GM23338 (cell line): ENCODE results near the gene OR9A2. TPM values are rescaled to one million over a fixed set of nuclear protein-coding genes. Genes with fewer than 3 reads are reported as not detected.

Source experiments
- ATAC-seq: fragments of 200-7000 bp; cut with Tn5 transposase; 3 replicates; pipeline ENCODE4 v1.9.1; 2020
- DNase-seq: peaks from one replicate; pipeline ENCODE4 v3.0.0-alpha.2; 2015; ENCODE audit warnings: low spot score
- H2AFZ ChIP-seq: fragments of 200-600 bp; sonication (generic); 2 replicates; pipeline ENCODE4 v1.8.0; 2016; ENCODE audit warnings: antibody characterized with exemption, mild to moderate bottlenecking, moderate library complexity
- H3F3A ChIP-seq: fragments of 200-600 bp; sonication (generic); replicated peaks from 2 replicates; pipeline ENCODE4 v1.8.0; 2017; ENCODE audit warnings: antibody characterized with exemption, mixed run types, low read depth
- H3K27ac ChIP-seq: fragments of 200-600 bp; sonication (generic); 2 replicates; pipeline ENCODE4 v1.6.1; 2016; ENCODE audit warnings: low read depth
- H3K27me3 ChIP-seq: fragments of 200-600 bp; sonication (generic); 2 replicates; pipeline ENCODE4 v1.8.0; 2016; ENCODE audit warnings: mild to moderate bottlenecking, mixed run types, moderate library complexity; ENCODE audit not compliant: insufficient read depth
- H3K36me3 ChIP-seq: fragments of 200-600 bp; sonication (generic); 2 replicates; pipeline ENCODE4 v1.8.0; 2016; ENCODE audit warnings: mild to moderate bottlenecking; ENCODE audit not compliant: insufficient read depth
- H3K4me1 ChIP-seq: fragments of 200-600 bp; sonication (generic); 2 replicates; pipeline ENCODE4 v1.8.0; 2016; ENCODE audit warnings: mild to moderate bottlenecking, moderate library complexity; ENCODE audit not compliant: insufficient read depth
- H3K4me2 ChIP-seq: fragments of 200-600 bp; sonication (generic); 2 replicates; pipeline ENCODE4 v1.7.1; 2017; ENCODE audit warnings: mixed run types
- H3K4me3 ChIP-seq: fragments of 200-600 bp; sonication (generic); 2 replicates; pipeline ENCODE4 v1.6.1; 2016; ENCODE audit warnings: mixed run types
- H3K79me2 ChIP-seq: fragments of 200-600 bp; sonication (generic); replicated peaks from 2 replicates; pipeline ENCODE4 v1.8.0; 2017; ENCODE audit warnings: mild to moderate bottlenecking; ENCODE audit not compliant: insufficient read depth
- H3K9me2 ChIP-seq: fragments of 200-600 bp; sonication (generic); 2 replicates; pipeline ENCODE4 v1.8.0; 2017; ENCODE audit not compliant: insufficient read depth
- H4K20me1 ChIP-seq: fragments of 200-600 bp; sonication (generic); replicated peaks from 2 replicates; pipeline ENCODE4 v1.8.0; 2017; ENCODE audit warnings: mild to moderate bottlenecking; ENCODE audit not compliant: insufficient read depth
- H3K27ac Mint-ChIP-seq: 2 replicates; pipeline ENCODE4 v1.8.0; 2020; ENCODE audit warnings: inconsistent platforms, mild to moderate bottlenecking, moderate library complexity, mixed read lengths
- H3K27me3 Mint-ChIP-seq: 3 replicates; pipeline ENCODE4 v1.8.0; 2022; ENCODE audit warnings: low read depth, mild to moderate bottlenecking, moderate library complexity, mixed read lengths, inconsistent platforms; ENCODE audit not compliant: insufficient read depth, poor library complexity
- H3K36me3 Mint-ChIP-seq: 3 replicates; pipeline ENCODE4 v1.8.0; 2021; ENCODE audit warnings: low read depth, mild to moderate bottlenecking, inconsistent platforms, moderate library complexity, mixed read lengths
- H3K4me1 Mint-ChIP-seq: 3 replicates; pipeline ENCODE4 v1.8.0; 2020; ENCODE audit warnings: mild to moderate bottlenecking, inconsistent platforms, mixed read lengths
- H3K4me3 Mint-ChIP-seq: 3 replicates; pipeline ENCODE4 v1.8.0; 2021; ENCODE audit warnings: moderate library complexity, mild to moderate bottlenecking, inconsistent platforms, mixed read lengths
- H3K9me3 Mint-ChIP-seq: 3 replicates; pipeline ENCODE4 v1.8.0; 2020; ENCODE audit warnings: moderate library complexity, mild to moderate bottlenecking, inconsistent platforms, mixed read lengths
- CREB1 ChIP-seq: fragments of 250-450 bp; sonication (Bioruptor Pico); IDR thresholded peaks from 2 replicates; pipeline ENCODE4 v1.5.0; 2020; ENCODE audit warnings: low read depth, mild to moderate bottlenecking, moderate library complexity
- EZH2phosphoT487 ChIP-seq: fragments of 200-600 bp; sonication (generic); IDR thresholded peaks from one replicate; pipeline ENCODE4 v1.8.1; 2018; ENCODE audit warnings: antibody characterized with exemption; ENCODE audit not compliant: unreplicated experiment
- JUNB ChIP-seq: IDR thresholded peaks from one replicate; pipeline ENCODE4 v1.6.1; 2016; ENCODE audit warnings: antibody characterized with exemption; ENCODE audit not compliant: unreplicated experiment
- NANOG ChIP-seq: IDR thresholded peaks from 2 replicates; pipeline ENCODE4 v1.6.1; 2016; ENCODE audit warnings: antibody characterized with exemption, borderline replicate concordance
- POLR2AphosphoS5 ChIP-seq: IDR thresholded peaks from 2 replicates; pipeline ENCODE4 v1.6.1; 2016; ENCODE audit warnings: antibody characterized with exemption, low read depth
- STAT1 ChIP-seq: IDR thresholded peaks from one replicate; pipeline ENCODE4 v1.6.1; 2016; ENCODE audit warnings: antibody characterized with exemption; ENCODE audit not compliant: unreplicated experiment
- ZNF114 ChIP-seq: fragments of 250-450 bp; sonication (Bioruptor Pico); IDR thresholded peaks from 2 replicates; pipeline ENCODE4 v1.5.0; 2020; ENCODE audit warnings: mild to moderate bottlenecking, moderate library complexity
- ZNF331 ChIP-seq: fragments of 250-450 bp; sonication (Bioruptor Pico); IDR thresholded peaks from 2 replicates; pipeline ENCODE4 v1.5.0; 2020; ENCODE audit warnings: low read depth, mild to moderate bottlenecking, moderate library complexity
- polyA plus RNA-seq: library from polyadenylated mRNA; unstranded; fragments of >200 nt; fragmentation: Nextera tagmentation; extraction: Ambion mirVana; gene quantifications from 2 replicates; pipeline ENCODE4 v1.2.1, GENCODE V29; 2016
- total RNA-seq: library from RNA; depleted of rRNA; stranded (reverse); fragments of >200 nt; shearing (Covaris generic); gene quantifications from 2 replicates; pipeline ENCODE4 v1.2.3, GENCODE V29; 2014
- TF ChIP-seq, protein P1 (sequence below): IDR thresholded peaks from 2 replicates; pipeline ENCODE4 v1.6.1; 2016; ENCODE audit warnings: antibody characterized with exemption
- TF ChIP-seq, protein P2 (sequence below), 2 experiments: fragments of 200-600 bp in 1 of 2; sonication (generic) in 1 of 2; conservative IDR thresholded peaks; 2 replicates each; pipeline versions ENCODE4 v1.5.1 to v1.6.1; 2016 to 2017; ENCODE audit warnings: antibody characterized with exemption in 2 of 2, low read depth in 2 of 2, mild to moderate bottlenecking in 2 of 2, moderate library complexity in 1 of 2
- TF ChIP-seq, protein P3 (sequence below): fragments of 250-450 bp; sonication (Bioruptor Pico); IDR thresholded peaks from 2 replicates; pipeline ENCODE4 v1.5.0; 2020; ENCODE audit warnings: mild to moderate bottlenecking, moderate library complexity

Gene OR9A2
- total and polyA plus RNA-seq, 2 experiments from 2014 or later: not detected

DNA sequence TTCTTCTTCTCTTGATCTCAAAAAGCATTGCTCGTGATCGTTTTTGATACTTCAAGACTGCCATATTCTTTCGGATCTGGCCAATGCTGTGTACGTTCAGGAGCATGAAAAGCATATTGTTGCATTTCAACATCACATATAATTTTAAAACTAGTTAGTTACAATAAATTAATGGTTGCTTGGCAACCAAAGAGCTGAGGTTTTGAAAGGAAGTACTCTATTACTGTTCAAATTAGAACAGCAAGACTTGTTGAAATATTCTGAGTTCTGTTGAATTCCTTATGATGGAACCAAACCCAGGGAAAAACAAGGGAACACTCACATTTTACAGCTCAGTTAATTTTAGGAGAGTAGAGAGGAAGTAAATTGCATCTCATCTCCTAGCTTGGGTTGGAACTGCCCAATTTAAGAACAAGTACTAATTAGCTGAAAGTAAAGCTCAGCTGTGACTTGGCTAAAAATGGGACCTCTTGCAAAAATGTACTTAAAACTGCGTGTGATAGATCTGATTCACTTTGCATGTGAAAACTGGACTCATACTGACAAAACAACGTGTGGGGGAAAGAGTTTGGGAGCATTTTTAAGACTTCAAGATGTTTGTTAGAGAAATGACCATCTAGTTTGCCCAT lies 21.2 kb downstream of the OR9A2 start:
- no peak overlapping the region for H3K27ac ChIP-seq
- H3K4me1 ChIP-seq: no peaks in the 10 kb centered on the region
- peaks cover 2% of the 10 kb centered on the region; the same call in 2 of the 3 replicates for H3K4me1 Mint-ChIP-seq
- H3K36me3 ChIP-seq: no peaks in the 10 kb centered on the region
- H3K9me2 ChIP-seq: no peaks in the 10 kb centered on the region
- H3K4me2 ChIP-seq: no peak overlapping the region
- H3K27ac Mint-ChIP-seq: no peak overlapping the region
- H3K27me3 Mint-ChIP-seq: peaks cover 3% of the 10 kb centered on the region
- H3K9me3 Mint-ChIP-seq: peaks cover 8% of the 10 kb centered on the region; the same call in 2 of the 3 replicates
- DNase-seq: no peak
- no peaks in the 10 kb centered on the region for H4K20me1 ChIP-seq
- no peaks in the 10 kb centered on the region for H3F3A ChIP-seq
- no peak overlapping the region for H3K4me3 ChIP-seq
- H3K79me2 ChIP-seq: no peaks in the 10 kb centered on the region
- ATAC-seq: no peak
- no peaks in the 10 kb centered on the region for H3K36me3 Mint-ChIP-seq
- H3K27me3 ChIP-seq: no peaks in the 10 kb centered on the region
- H2AFZ ChIP-seq: no peak overlapping the region
- H3K4me3 Mint-ChIP-seq: no peak overlapping the region
- TF ChIP-seq, protein P1, sequence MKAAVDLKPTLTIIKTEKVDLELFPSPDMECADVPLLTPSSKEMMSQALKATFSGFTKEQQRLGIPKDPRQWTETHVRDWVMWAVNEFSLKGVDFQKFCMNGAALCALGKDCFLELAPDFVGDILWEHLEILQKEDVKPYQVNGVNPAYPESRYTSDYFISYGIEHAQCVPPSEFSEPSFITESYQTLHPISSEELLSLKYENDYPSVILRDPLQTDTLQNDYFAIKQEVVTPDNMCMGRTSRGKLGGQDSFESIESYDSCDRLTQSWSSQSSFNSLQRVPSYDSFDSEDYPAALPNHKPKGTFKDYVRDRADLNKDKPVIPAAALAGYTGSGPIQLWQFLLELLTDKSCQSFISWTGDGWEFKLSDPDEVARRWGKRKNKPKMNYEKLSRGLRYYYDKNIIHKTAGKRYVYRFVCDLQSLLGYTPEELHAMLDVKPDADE: no peak
- TF ChIP-seq STAT1 (no peak), JUNB (no peak), NANOG (no peak), ZNF331 (CRISPR knock-in tag) (no peak), ZNF114 (CRISPR knock-in tag) (no peak), EZH2phosphoT487 (no peak), POLR2AphosphoS5 (no peak), CREB1 (CRISPR knock-in tag) (no peak)
- TF ChIP-seq, protein P2, sequence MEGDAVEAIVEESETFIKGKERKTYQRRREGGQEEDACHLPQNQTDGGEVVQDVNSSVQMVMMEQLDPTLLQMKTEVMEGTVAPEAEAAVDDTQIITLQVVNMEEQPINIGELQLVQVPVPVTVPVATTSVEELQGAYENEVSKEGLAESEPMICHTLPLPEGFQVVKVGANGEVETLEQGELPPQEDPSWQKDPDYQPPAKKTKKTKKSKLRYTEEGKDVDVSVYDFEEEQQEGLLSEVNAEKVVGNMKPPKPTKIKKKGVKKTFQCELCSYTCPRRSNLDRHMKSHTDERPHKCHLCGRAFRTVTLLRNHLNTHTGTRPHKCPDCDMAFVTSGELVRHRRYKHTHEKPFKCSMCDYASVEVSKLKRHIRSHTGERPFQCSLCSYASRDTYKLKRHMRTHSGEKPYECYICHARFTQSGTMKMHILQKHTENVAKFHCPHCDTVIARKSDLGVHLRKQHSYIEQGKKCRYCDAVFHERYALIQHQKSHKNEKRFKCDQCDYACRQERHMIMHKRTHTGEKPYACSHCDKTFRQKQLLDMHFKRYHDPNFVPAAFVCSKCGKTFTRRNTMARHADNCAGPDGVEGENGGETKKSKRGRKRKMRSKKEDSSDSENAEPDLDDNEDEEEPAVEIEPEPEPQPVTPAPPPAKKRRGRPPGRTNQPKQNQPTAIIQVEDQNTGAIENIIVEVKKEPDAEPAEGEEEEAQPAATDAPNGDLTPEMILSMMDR (conservative IDR thresholded peaks at IDR 0.05; ENCODE audit: low read depth in 2 of 2): no peak

DNA sequence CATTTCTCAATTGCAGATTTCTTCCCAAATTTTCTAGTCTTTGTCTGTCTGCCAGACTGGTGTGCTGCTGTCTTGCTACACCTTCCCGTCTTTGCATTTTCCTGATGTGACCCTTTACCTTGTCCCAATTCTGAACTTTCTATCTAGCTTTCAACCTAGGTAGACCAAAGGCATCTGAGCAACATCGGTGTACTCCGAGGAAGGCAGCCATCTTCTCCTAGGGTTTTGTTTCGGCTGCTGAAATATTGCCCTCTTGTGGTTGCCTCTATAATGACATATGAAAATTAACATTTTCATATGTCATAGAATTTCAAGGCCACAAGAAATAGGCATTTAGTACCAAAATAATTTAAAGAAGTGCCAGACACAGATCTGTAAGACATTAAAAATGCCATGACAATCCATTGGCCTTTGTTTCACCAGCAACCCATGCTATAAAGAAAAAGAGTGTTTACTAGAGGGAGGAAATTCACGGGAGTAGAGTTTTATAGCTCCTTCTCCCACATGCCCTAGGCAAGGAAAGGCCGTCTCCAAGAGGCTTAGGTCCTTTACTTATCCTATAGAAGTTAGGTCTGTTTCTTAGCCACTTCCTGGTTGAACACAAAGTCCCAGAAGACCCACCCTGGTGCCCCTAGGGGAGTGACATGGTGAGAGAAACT lies 23.4 kb downstream of the OR9A2 start:
- Mint-ChIP-seq H3K36me3 (no peaks in the 10 kb centered on the region), H3K4me1 (peaks cover 2% of the 10 kb centered on the region; the same call in 1 of the 3 replicates), H3K4me3 (no peak overlapping the region), H3K27me3 (peaks cover 3% of the 10 kb centered on the region), H3K27ac (no peak overlapping the region), H3K9me3 (peaks cover 8% of the 10 kb centered on the region; the same call in 2 of the 3 replicates)
- no peak overlapping the region for H3K27ac ChIP-seq
- no peak overlapping the region for H3K4me2 ChIP-seq
- DNase-seq (peak; percentile 65), ATAC-seq (peak; percentile 31; the same call in 2 of the 3 replicates)
- H3K27me3 ChIP-seq: no peaks in the 10 kb centered on the region
- no peaks in the 10 kb centered on the region for H4K20me1 ChIP-seq
- H3K79me2 ChIP-seq: no peaks in the 10 kb centered on the region
- H3F3A ChIP-seq: no peaks in the 10 kb centered on the region
- no peak overlapping the region for H3K4me3 ChIP-seq
- H3K4me1 ChIP-seq: no peaks in the 10 kb centered on the region
- H3K9me2 ChIP-seq: no peaks in the 10 kb centered on the region
- H2AFZ ChIP-seq: peak overlapping the region; percentile 86
- H3K36me3 ChIP-seq: no peaks in the 10 kb centered on the region
- TF ChIP-seq ZNF331 (CRISPR knock-in tag) (no peak), NANOG (no peak), CREB1 (CRISPR knock-in tag) (0 out of 2 replicates have a peak, but pooled peaks have one; percentile 18), STAT1 (no peak)
- TF ChIP-seq, protein P3, sequence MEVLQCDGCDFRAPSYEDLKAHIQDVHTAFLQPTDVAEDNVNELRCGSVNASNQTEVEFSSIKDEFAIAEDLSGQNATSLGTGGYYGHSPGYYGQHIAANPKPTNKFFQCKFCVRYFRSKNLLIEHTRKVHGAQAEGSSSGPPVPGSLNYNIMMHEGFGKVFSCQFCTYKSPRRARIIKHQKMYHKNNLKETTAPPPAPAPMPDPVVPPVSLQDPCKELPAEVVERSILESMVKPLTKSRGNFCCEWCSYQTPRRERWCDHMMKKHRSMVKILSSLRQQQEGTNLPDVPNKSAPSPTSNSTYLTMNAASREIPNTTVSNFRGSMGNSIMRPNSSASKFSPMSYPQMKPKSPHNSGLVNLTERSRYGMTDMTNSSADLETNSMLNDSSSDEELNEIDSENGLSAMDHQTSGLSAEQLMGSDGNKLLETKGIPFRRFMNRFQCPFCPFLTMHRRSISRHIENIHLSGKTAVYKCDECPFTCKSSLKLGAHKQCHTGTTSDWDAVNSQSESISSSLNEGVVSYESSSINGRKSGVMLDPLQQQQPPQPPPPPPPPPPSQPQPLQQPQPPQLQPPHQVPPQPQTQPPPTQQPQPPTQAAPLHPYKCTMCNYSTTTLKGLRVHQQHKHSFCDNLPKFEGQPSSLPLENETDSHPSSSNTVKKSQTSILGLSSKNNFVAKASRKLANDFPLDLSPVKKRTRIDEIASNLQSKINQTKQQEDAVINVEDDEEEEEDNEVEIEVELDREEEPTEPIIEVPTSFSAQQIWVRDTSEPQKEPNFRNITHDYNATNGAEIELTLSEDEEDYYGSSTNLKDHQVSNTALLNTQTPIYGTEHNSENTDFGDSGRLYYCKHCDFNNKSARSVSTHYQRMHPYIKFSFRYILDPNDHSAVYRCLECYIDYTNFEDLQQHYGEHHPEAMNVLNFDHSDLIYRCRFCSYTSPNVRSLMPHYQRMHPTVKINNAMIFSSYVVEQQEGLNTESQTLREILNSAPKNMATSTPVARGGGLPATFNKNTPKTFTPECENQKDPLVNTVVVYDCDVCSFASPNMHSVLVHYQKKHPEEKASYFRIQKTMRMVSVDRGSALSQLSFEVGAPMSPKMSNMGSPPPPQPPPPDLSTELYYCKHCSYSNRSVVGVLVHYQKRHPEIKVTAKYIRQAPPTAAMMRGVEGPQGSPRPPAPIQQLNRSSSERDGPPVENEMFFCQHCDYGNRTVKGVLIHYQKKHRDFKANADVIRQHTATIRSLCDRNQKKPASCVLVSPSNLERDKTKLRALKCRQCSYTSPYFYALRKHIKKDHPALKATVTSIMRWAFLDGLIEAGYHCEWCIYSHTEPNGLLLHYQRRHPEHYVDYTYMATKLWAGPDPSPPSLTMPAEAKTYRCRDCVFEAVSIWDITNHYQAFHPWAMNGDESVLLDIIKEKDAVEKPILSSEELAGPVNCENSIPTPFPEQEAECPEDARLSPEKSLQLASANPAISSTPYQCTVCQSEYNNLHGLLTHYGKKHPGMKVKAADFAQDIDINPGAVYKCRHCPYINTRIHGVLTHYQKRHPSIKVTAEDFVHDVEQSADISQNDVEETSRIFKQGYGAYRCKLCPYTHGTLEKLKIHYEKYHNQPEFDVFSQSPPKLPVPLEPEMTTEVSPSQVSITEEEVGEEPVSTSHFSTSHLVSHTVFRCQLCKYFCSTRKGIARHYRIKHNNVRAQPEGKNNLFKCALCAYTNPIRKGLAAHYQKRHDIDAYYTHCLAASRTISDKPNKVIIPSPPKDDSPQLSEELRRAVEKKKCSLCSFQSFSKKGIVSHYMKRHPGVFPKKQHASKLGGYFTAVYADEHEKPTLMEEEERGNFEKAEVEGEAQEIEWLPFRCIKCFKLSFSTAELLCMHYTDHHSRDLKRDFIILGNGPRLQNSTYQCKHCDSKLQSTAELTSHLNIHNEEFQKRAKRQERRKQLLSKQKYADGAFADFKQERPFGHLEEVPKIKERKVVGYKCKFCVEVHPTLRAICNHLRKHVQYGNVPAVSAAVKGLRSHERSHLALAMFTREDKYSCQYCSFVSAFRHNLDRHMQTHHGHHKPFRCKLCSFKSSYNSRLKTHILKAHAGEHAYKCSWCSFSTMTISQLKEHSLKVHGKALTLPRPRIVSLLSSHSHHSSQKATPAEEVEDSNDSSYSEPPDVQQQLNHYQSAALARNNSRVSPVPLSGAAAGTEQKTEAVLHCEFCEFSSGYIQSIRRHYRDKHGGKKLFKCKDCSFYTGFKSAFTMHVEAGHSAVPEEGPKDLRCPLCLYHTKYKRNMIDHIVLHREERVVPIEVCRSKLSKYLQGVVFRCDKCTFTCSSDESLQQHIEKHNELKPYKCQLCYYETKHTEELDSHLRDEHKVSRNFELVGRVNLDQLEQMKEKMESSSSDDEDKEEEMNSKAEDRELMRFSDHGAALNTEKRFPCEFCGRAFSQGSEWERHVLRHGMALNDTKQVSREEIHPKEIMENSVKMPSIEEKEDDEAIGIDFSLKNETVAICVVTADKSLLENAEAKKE (CRISPR knock-in tag): peak; percentile 76
